CD4-positive, CD25-positive, alpha-beta regulatory T cell (primary cell): ENCODE measurements around the gene HK3. TPM values are rescaled to one million over a fixed set of nuclear protein-coding genes. Genes with fewer than 3 reads are reported as not detected.

Experiments
- ATAC-seq, 2 donors: fragments of 150-1000 bp; cut with Tn5 transposase; one replicate each; pipeline ENCODE4 v1.10.0; 2021; ENCODE audit warnings: low read depth in 2 of 2, moderate number of reproducible peaks in 2 of 2, moderate library complexity in 1 of 2
- DNase-seq, 3 donors: peaks; one replicate each; pipeline versions ENCODE4 v3.0.0 to v3.0.0-alpha.2; 2012 to 2022; ENCODE audit warnings: mixed read lengths in 1 of 3
- H3K27ac ChIP-seq: one replicate; pipeline ENCODE4 v1.7.0; 2013; ENCODE audit warnings: mild to moderate bottlenecking, low read length; ENCODE audit not compliant: insufficient read depth, poor library complexity, severe bottlenecking
- H3K27me3 ChIP-seq: one replicate; pipeline ENCODE4 v1.7.0; 2013; ENCODE audit warnings: low read length; ENCODE audit not compliant: control insufficient read depth, insufficient read depth
- H3K36me3 ChIP-seq: one replicate; pipeline ENCODE4 v1.7.0; 2013; ENCODE audit warnings: mild to moderate bottlenecking, low read length, moderate library complexity; ENCODE audit not compliant: control insufficient read depth, insufficient read depth
- H3K4me1 ChIP-seq: 2 replicates; pipeline ENCODE4 v1.7.0; 2013; ENCODE audit warnings: mild to moderate bottlenecking, low read length; ENCODE audit not compliant: insufficient read depth, control insufficient read depth, poor library complexity, severe bottlenecking
- H3K4me3 ChIP-seq: one replicate; pipeline ENCODE4 v1.7.0; 2013; ENCODE audit warnings: low read depth, mild to moderate bottlenecking, low read length, moderate library complexity
- H3K9me3 ChIP-seq, 2 experiments: 1 replicate in 1 of 2; 2 replicates in 1 of 2; pipeline ENCODE4 v1.7.0; 2013; ENCODE audit warnings: low read length in 2 of 2, mild to moderate bottlenecking in 1 of 2, moderate library complexity in 1 of 2; ENCODE audit not compliant: control insufficient read depth in 2 of 2
- H3K27ac Mint-ChIP-seq, 3 donors: one replicate each; pipeline ENCODE4 v1.8.0; 2020 to 2022; ENCODE audit warnings: mild to moderate bottlenecking in 3 of 3, mixed read lengths in 3 of 3, moderate library complexity in 2 of 3
- H3K27me3 Mint-ChIP-seq: one replicate; pipeline ENCODE4 v1.8.0; 2022; ENCODE audit warnings: mild to moderate bottlenecking, mixed read lengths
- H3K36me3 Mint-ChIP-seq: one replicate; pipeline ENCODE4 v1.8.0; 2020; ENCODE audit warnings: mixed read lengths
- H3K4me1 Mint-ChIP-seq, 4 donors: one replicate each; pipeline ENCODE4 v1.8.0; 2020 to 2022; ENCODE audit warnings: mixed read lengths in 4 of 4, mild to moderate bottlenecking in 1 of 4
- H3K4me3 Mint-ChIP-seq, 4 donors: one replicate each; pipeline ENCODE4 v1.8.0; 2020 to 2022; ENCODE audit warnings: mild to moderate bottlenecking in 4 of 4, mixed read lengths in 4 of 4, moderate library complexity in 3 of 4
- H3K9me3 Mint-ChIP-seq, 7 donors: one replicate each; pipeline ENCODE4 v1.8.0; 2020 to 2022; ENCODE audit warnings: mixed read lengths in 7 of 7, mild to moderate bottlenecking in 3 of 7, moderate library complexity in 2 of 7
- polyA plus RNA-seq, 4 donors: library from polyadenylated mRNA; unstranded; fragments of 300-500 nt; fragmentation: Illumina TruSeq; gene quantifications; one replicate each; pipeline ENCODE4 v1.2.3, GENCODE V29; 2021
- total RNA-seq: library from RNA; stranded (reverse); gene quantifications from one replicate; pipeline ENCODE4 v1.2.3, GENCODE V29; 2022

Gene HK3
- total and polyA plus RNA-seq, 5 donors from 2014 or later, result 0.09 to 0.33 (median 0.23) TPM; not detected in 1

DNA sequence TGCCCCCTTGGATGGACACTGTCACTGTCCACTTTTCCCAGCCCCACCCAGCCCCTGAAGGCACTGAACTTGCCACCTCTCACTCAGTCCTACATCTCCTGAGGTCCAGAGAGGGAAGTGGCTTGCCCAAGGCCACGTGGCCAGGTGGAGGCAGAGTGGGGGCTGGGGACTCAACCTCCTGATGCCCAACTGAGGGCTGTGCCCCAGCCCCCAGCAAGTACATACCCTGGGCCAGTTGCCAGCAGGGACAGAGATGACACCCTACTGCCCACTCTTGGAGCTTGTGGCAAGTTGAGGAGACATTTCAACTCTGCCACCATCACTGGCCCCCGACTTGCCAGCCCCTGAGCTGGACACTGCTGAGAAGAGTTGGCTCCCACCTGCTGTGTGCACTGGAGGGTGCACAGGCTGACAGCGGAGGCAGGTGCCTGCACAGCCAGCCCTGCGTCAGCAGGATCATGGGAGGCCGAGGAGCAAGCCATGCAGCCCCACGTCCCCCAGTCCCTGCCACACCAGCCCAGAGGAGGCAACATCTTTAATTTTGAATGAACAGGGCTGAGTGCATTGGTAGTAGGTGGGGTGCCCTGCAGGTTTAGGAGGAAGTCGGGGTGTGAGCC lies 49.4 kb downstream of the HK3 start:
- no peak overlapping the region for H3K27ac Mint-ChIP-seq
- Histone ChIP-seq H3K36me3 (no peaks in the 10 kb centered on the region), H3K27me3 (no peaks in the 10 kb centered on the region), H3K4me1 (no peaks in the 10 kb centered on the region), H3K27ac (no peak overlapping the region), H3K9me3 (no peaks in the 10 kb centered on the region), H3K4me3 (no peak overlapping the region)
- no peaks in the 10 kb centered on the region for H3K36me3 Mint-ChIP-seq
- H3K27me3 Mint-ChIP-seq, result peaks cover 16% of the 10 kb centered on the region
- DNase-seq, result no peak
- no peak for ATAC-seq
- H3K9me3 Mint-ChIP-seq, result peaks cover 0 to 1% (median 0%) of the 10 kb centered on the region in 7 donors
- no peak overlapping the region for H3K4me3 Mint-ChIP-seq
- no peaks in the 10 kb centered on the region for H3K4me1 Mint-ChIP-seq

- peaks cover 16% of the 10 kb centered on the region for H3K27me3 Mint-ChIP-seq
- no peak for DNase-seq
These were observed 50.5 kb downstream of the HK3 start for GRCh38 chr5:176848651-176849050.

DNA sequence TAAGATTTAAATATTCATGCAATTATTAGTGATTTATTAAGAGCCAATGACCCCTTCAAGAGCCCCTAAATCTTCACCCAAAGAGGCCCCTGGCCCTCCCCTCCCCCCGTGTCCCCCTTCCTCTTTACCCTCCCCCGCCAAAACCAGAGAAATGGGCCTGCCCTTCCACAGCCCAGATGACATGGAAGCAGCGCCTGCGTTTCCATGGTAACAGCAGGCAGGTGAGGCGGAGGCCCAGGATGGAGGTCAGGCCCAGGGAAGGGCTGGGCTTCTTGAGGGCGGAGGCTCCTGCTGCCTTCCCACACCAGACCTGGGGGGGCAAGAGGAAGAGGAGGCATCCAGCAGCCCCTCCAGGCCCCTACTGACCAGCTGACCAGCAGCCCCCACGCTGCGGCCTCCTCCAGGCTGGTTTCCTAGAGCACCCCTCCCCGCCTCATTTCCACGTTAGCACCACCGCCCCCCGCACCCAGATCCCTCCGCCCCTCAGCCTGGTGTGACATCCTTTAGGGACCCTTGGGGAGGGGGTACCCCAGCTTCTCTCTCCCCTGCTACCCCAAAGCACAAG lies 51.3 kb downstream of the HK3 start:
- no peaks in the 10 kb centered on the region for H3K27me3 ChIP-seq
- no peak for DNase-seq
- H3K27me3 Mint-ChIP-seq, result peaks cover 16% of the 10 kb centered on the region

More at GRCh38 chr5:176848651-176849050, 50.5 kb downstream of the HK3 start:
- no peak for ATAC-seq
- no peaks in the 10 kb centered on the region for H3K36me3 Mint-ChIP-seq
- peaks cover 0 to 1% (median 0%) of the 10 kb centered on the region in 7 donors for H3K9me3 Mint-ChIP-seq
- Histone ChIP-seq H3K9me3 (no peaks in the 10 kb centered on the region), H3K27ac (no peak overlapping the region), H3K27me3 (no peaks in the 10 kb centered on the region), H3K4me3 (no peak overlapping the region), H3K4me1 (no peaks in the 10 kb centered on the region), H3K36me3 (no peaks in the 10 kb centered on the region)
- no peak overlapping the region for H3K27ac Mint-ChIP-seq
- no peak overlapping the region for H3K4me3 Mint-ChIP-seq
- H3K4me1 Mint-ChIP-seq, result no peaks in the 10 kb centered on the region

GRCh38 chr5:176847148-176847547 lies 52.0 kb downstream of the HK3 start:
- H3K27ac Mint-ChIP-seq, result no peak overlapping the region

More for the DNA sequence above, 51.3 kb downstream of the HK3 start:
- no peak overlapping the region for H3K27ac Mint-ChIP-seq
- no peak for ATAC-seq
- peaks cover 0 to 1% (median 0%) of the 10 kb centered on the region in 7 donors for H3K9me3 Mint-ChIP-seq
- no peaks in the 10 kb centered on the region for H3K4me1 Mint-ChIP-seq
- H3K4me1 ChIP-seq, result no peaks in the 10 kb centered on the region
- H3K4me3 Mint-ChIP-seq, result no peak overlapping the region
- H3K4me3 ChIP-seq, result no peak overlapping the region
- H3K36me3 ChIP-seq, result no peaks in the 10 kb centered on the region
- no peaks in the 10 kb centered on the region for H3K36me3 Mint-ChIP-seq
- H3K9me3 ChIP-seq, result no peaks in the 10 kb centered on the region
- H3K27ac ChIP-seq, result no peak overlapping the region

DNA sequence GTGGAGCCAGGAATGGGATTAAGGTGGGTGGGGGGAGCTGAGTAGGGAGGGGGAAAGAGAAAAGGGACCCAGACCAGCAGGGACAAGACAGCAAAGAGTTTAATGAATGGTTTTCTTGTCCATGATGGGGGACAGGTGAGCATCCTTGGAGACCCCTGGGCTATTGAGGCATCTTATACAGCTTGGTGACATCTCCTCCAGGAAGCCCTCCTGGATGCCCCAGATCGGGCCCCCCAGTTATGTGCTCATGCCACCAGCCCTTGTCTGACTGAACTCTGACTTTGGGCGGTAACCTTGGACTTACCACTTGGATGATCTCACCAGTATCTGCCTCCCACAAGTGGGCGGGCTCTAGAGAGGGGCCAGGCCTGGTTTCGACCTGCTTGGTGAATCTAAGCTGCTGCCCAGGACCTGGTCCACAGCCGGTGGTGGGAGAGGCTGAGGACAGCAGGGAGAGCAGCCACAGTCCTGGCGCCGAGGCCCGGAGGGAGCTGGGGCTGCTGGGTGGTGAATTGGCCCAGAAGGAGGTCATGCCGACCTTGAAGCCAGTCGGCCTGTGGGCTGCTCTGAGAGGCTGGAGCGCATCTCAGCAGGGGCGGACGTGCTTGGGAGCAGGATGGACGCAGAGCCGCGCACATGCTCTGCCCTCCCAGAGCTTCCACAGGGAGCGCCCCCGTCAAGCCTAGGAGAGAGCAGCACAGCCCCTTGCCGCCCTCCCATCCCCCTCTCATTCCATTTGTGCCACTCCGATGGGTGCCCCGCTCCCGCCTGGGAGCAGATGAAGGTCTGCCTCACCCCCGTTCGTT lies 52.6 kb downstream of the HK3 start:
- no peaks in the 10 kb centered on the region for H3K4me1 Mint-ChIP-seq
- H3K4me3 Mint-ChIP-seq, result peak overlapping the region in 1 of 4 donors; percentile 91
- Histone ChIP-seq H3K27me3 (no peaks in the 10 kb centered on the region), H3K27ac (no peak overlapping the region), H3K9me3 (no peaks in the 10 kb centered on the region), H3K4me1 (no peaks in the 10 kb centered on the region), H3K36me3 (no peaks in the 10 kb centered on the region), H3K4me3 (no peak overlapping the region)
- no peaks in the 10 kb centered on the region for H3K36me3 Mint-ChIP-seq
- no peak overlapping the region for H3K27ac Mint-ChIP-seq
- DNase-seq (no peak), ATAC-seq (no peak)
- no peaks in the 10 kb centered on the region for H3K9me3 Mint-ChIP-seq
- peaks cover 12% of the 10 kb centered on the region for H3K27me3 Mint-ChIP-seq

More at GRCh38 chr5:176847148-176847547, 52.0 kb downstream of the HK3 start:
- Histone ChIP-seq H3K27ac (no peak overlapping the region), H3K36me3 (no peaks in the 10 kb centered on the region), H3K4me3 (no peak overlapping the region), H3K9me3 (no peaks in the 10 kb centered on the region), H3K27me3 (no peaks in the 10 kb centered on the region), H3K4me1 (no peaks in the 10 kb centered on the region)
- no peak for ATAC-seq
- no peak for DNase-seq
- no peak overlapping the region for H3K4me3 Mint-ChIP-seq
- H3K36me3 Mint-ChIP-seq, result no peaks in the 10 kb centered on the region
- H3K9me3 Mint-ChIP-seq, result no peaks in the 10 kb centered on the region
- peaks cover 16% of the 10 kb centered on the region for H3K27me3 Mint-ChIP-seq
- H3K4me1 Mint-ChIP-seq, result no peaks in the 10 kb centered on the region

DNA sequence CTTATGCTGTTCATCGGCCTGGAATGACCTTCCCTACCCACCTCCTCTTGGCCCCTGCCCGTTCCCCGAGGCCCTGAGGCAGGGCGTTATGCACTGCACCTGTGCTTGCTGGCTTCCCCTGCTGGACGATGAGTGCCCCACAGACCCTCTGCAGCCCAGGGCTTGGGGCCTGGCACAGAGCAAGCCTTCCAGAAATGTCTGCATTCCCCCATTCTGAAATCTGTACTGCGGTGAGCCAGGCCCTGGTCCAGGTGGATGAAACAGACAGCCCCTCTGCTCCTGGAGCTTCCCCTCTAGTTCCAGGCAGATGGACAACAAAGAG lies 53.8 kb downstream of the HK3 start:
- Mint-ChIP-seq H3K36me3 (no peaks in the 10 kb centered on the region), H3K27me3 (peaks cover 12% of the 10 kb centered on the region), H3K4me1 (no peaks in the 10 kb centered on the region), H3K4me3 (no peak overlapping the region), H3K9me3 (no peaks in the 10 kb centered on the region), H3K27ac (no peak overlapping the region)
- Histone ChIP-seq H3K36me3 (no peaks in the 10 kb centered on the region), H3K4me3 (no peak overlapping the region), H3K27ac (no peak overlapping the region), H3K4me1 (no peaks in the 10 kb centered on the region), H3K9me3 (no peaks in the 10 kb centered on the region), H3K27me3 (no peaks in the 10 kb centered on the region)
- no peak for DNase-seq
- no peak for ATAC-seq

GRCh38 chr5:176844706-176845391 lies 54.3 kb downstream of the HK3 start:
- Mint-ChIP-seq H3K4me3 (no peak overlapping the region), H3K9me3 (no peaks in the 10 kb centered on the region), H3K27me3 (peaks cover 16% of the 10 kb centered on the region), H3K27ac (no peak overlapping the region), H3K36me3 (no peaks in the 10 kb centered on the region), H3K4me1 (no peaks in the 10 kb centered on the region)
- Histone ChIP-seq H3K27me3 (no peaks in the 10 kb centered on the region), H3K4me1 (no peaks in the 10 kb centered on the region), H3K4me3 (no peak overlapping the region), H3K27ac (no peak overlapping the region), H3K9me3 (no peaks in the 10 kb centered on the region), H3K36me3 (no peaks in the 10 kb centered on the region)
- no peak for DNase-seq
- ATAC-seq, result no peak
